ENCODE measurements around the gene PCYOX1L.

The PCYOX1L gene

DNA sequence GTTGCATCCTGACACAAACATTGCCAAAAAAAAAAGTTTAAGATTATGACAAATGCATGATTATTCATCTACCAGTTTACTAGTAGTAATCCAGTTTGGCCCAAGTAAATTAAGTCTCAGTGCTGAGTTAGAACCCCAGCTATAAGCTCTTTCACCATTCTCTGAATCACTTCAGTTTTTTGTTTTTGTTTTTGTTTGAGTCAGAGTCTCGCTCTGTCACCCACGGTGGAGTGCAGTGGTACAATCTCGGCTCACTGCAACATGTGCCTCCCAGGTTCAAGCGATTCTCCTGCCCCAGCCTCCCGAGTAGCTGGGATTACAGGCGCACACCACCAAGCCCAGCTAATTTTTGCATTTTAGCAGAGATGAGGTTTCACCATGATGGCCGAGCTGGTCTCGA is 1.5 kb upstream of the PCYOX1L start:
- Histone ChIP-seq H3K4me3 (ENCODE audit: low read length in 2 of 2) (no peak overlapping the region), H3K27ac (ENCODE audit: low read length) (no peak overlapping the region), H3K36me3 (ENCODE audit: control insufficient read depth in 2 of 2, insufficient read depth in 2 of 2, low read length in 2 of 2) (peaks cover 0 to 12% of the 10 kb centered on the region in 2 donors), H3K9ac (ENCODE audit: low read length in 2 of 2) (no peak overlapping the region), H3K27me3 (ENCODE audit: control insufficient read depth in 1 of 2, insufficient read depth in 2 of 2, low read length in 2 of 2) (no peaks in the 10 kb centered on the region), H3K9me3 (ENCODE audit: control insufficient read depth in 2 of 2, low read length in 2 of 2) (no peaks in the 10 kb centered on the region), H3K4me1 (ENCODE audit: control insufficient read depth, insufficient read depth, low read length) (peaks cover 13% of the 10 kb centered on the region)

DNA sequence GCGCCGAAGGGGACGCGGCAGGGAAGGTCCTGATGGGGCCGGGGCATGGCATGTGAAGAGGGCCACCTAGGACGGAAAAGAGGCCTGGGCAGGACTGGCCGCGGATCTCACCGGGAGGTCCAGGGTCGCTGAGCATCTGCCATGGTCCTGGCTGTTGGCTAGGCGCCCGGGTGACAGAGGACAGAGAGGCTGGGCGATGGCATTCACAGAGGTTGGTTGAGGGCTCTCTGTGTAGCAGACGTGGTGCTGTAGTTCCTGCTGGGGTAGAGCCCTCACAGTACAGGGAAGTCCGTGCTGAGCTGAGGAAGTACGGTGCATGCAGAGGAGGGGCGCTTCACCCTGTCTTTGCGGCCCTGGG is 427 bp downstream of the PCYOX1L start:
- Histone ChIP-seq H3K4me3 (ENCODE audit: low read length in 2 of 2) (peak overlapping the region; percentile 65 to 80), H3K27ac (ENCODE audit: low read length) (peak overlapping the region; percentile 11), H3K9ac (ENCODE audit: low read length in 2 of 2) (peak overlapping the region; percentile 55 to 71), H3K36me3 (ENCODE audit: control insufficient read depth in 2 of 2, insufficient read depth in 2 of 2, low read length in 2 of 2) (peaks cover 0 to 7% of the 10 kb centered on the region in 2 donors), H3K4me1 (ENCODE audit: control insufficient read depth, insufficient read depth, low read length) (peaks cover 13% of the 10 kb centered on the region), H3K9me3 (ENCODE audit: control insufficient read depth in 2 of 2, low read length in 2 of 2) (no peaks in the 10 kb centered on the region), H3K27me3 (ENCODE audit: control insufficient read depth in 1 of 2, insufficient read depth in 2 of 2, low read length in 2 of 2) (no peaks in the 10 kb centered on the region)

DNA sequence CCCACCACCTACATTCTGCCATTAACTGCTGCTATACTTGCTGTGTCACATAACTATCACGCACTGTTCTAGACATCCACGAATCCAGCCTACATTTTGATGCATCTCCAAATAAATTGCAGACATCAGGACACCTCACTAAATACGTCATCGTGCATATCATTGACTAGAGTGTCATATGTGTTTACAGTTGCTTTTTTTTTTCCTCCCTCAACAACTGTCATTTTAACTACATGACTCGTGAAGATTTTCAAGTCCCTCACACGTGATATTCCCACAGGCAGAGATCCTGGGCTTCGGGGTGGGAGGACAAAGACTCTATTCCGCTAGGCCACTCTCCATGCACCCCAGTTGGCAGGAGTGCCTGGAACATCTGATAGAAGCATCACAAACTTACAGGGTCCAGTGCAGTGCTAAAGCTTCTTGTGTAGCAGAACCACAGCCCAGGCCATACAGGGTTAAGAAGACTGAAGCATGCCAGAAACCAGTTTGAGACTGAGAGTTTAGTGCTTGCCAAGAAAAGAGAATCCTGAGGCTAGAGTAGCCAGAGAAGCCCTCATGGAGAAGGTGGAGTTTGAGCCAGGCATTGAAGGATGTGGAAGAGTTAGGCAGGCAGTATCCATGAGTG is 1.1 kb downstream of the PCYOX1L start:
- no peak overlapping the region for H3K9ac ChIP-seq (ENCODE audit: low read length in 2 of 2)
- no peak overlapping the region for H3K4me3 ChIP-seq (ENCODE audit: low read length in 2 of 2)
- H3K9me3 ChIP-seq (ENCODE audit: control insufficient read depth in 2 of 2, low read length in 2 of 2): no peaks in the 10 kb centered on the region
- H3K27me3 ChIP-seq (ENCODE audit: control insufficient read depth in 1 of 2, insufficient read depth in 2 of 2, low read length in 2 of 2): no peaks in the 10 kb centered on the region
- peaks cover 13% of the 10 kb centered on the region for H3K4me1 ChIP-seq (ENCODE audit: control insufficient read depth, insufficient read depth, low read length)
- H3K27ac ChIP-seq (ENCODE audit: low read length): no peak overlapping the region
- H3K36me3 ChIP-seq (ENCODE audit: control insufficient read depth in 2 of 2, insufficient read depth in 2 of 2, low read length in 2 of 2): peaks cover 0 to 6% of the 10 kb centered on the region in 2 donors

DNA sequence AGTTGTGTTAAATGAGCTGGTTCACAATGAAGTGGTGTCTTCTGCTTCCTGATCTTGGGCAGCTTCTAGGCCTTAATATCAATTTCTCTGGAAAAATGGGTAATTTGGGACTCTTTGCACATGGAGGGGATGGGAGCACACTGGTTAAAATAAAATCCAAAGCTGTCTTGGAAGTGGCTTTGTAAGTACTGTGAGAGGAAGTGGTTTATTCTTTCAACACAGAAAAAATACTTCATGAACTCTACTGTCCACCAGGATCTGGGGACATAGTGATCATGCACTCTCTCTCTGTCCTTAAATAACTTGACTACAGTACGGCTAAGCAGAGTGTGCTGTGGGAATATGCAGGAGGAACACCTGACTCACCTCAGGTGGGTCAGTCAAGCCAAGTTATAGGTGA is 2.4 kb downstream of the PCYOX1L start:
- H3K27me3 ChIP-seq (ENCODE audit: control insufficient read depth in 1 of 2, insufficient read depth in 2 of 2, low read length in 2 of 2): no peaks in the 10 kb centered on the region
- peaks cover 0 to under 1% of the 10 kb centered on the region in 2 donors for H3K36me3 ChIP-seq (ENCODE audit: control insufficient read depth in 2 of 2, insufficient read depth in 2 of 2, low read length in 2 of 2)
- H3K4me1 ChIP-seq (ENCODE audit: control insufficient read depth, insufficient read depth, low read length): peaks cover 13% of the 10 kb centered on the region
- no peak overlapping the region for H3K27ac ChIP-seq (ENCODE audit: low read length)
- no peak overlapping the region for H3K4me3 ChIP-seq (ENCODE audit: low read length in 2 of 2)
- H3K9me3 ChIP-seq (ENCODE audit: control insufficient read depth in 2 of 2, low read length in 2 of 2): no peaks in the 10 kb centered on the region
- H3K9ac ChIP-seq (ENCODE audit: low read length in 2 of 2): no peak overlapping the region

DNA sequence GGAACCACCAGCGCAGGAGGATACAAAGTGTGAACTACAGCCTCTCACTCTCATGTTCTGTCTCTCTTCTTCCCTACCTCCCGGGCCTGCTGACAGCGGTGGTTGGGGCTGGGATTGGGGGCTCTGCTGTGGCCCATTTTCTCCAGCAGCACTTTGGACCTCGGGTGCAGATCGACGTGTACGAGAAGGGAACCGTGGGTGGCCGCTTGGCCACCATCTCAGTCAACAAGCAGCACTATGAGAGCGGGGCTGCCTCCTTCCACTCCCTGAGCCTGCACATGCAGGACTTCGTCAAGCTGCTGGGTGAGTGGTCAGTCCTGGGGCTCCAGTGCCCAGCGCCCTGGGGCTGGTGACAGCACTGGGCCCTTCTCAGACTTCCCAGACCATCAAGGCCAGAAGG is 4.7 kb downstream of the PCYOX1L start:
- Histone ChIP-seq H3K9ac (ENCODE audit: low read length in 2 of 2) (no peak overlapping the region), H3K4me3 (ENCODE audit: low read length in 2 of 2) (no peak overlapping the region), H3K4me1 (ENCODE audit: control insufficient read depth, insufficient read depth, low read length) (peaks cover 16% of the 10 kb centered on the region), H3K36me3 (ENCODE audit: control insufficient read depth in 2 of 2, insufficient read depth in 2 of 2, low read length in 2 of 2) (no peaks in the 10 kb centered on the region), H3K27me3 (ENCODE audit: control insufficient read depth in 1 of 2, insufficient read depth in 2 of 2, low read length in 2 of 2) (no peaks in the 10 kb centered on the region), H3K27ac (ENCODE audit: low read length) (no peak overlapping the region), H3K9me3 (ENCODE audit: control insufficient read depth in 2 of 2, low read length in 2 of 2) (no peaks in the 10 kb centered on the region)

DNA sequence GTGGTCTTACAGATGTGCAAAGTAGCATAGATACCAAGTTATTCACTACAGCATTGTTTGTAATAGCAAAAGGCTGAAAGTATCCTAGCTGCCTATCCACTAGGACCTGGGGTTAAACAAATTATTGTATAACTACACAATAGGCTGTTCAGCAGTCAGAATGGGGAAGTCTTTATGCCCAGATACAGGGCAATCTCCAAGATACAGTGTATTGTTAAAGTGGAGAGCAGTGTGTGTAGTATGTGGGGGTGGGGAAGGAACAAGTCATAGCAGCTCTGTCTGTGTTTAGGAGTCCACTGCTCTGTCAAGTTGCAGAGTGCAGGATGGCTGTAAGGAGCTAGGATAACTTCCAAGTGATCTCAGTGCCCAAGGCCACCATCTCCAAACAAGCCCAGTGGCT is 5.5 kb downstream of the PCYOX1L start:
- H3K4me1 ChIP-seq (ENCODE audit: control insufficient read depth, insufficient read depth, low read length): peaks cover 19% of the 10 kb centered on the region
- H3K4me3 ChIP-seq (ENCODE audit: low read length in 2 of 2): no peak overlapping the region
- no peaks in the 10 kb centered on the region for H3K27me3 ChIP-seq (ENCODE audit: control insufficient read depth in 1 of 2, insufficient read depth in 2 of 2, low read length in 2 of 2)
- no peak overlapping the region for H3K9ac ChIP-seq (ENCODE audit: low read length in 2 of 2)
- H3K36me3 ChIP-seq (ENCODE audit: control insufficient read depth in 2 of 2, insufficient read depth in 2 of 2, low read length in 2 of 2): no peaks in the 10 kb centered on the region
- no peak overlapping the region for H3K27ac ChIP-seq (ENCODE audit: low read length)
- no peaks in the 10 kb centered on the region for H3K9me3 ChIP-seq (ENCODE audit: control insufficient read depth in 2 of 2, low read length in 2 of 2)

DNA sequence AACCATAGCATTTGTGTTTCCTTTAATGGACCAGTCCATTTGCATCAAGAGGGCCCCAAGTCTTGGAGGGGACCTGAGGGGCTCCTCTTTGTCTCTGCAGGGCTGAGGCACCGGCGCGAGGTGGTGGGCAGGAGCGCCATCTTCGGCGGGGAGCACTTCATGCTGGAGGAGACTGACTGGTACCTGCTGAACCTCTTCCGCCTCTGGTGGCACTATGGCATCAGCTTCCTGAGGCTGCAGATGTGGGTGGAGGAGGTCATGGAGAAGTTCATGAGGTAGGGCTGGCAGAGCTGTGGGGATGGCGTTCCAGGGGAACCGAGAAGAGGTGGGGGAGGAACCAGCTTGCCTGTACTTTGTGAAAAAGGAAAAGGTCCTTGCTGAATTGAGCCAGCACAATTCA is 6.1 kb downstream of the PCYOX1L start:
- Histone ChIP-seq H3K4me1 (ENCODE audit: control insufficient read depth, insufficient read depth, low read length) (peaks cover 16% of the 10 kb centered on the region), H3K27ac (ENCODE audit: low read length) (no peak overlapping the region)

DNA sequence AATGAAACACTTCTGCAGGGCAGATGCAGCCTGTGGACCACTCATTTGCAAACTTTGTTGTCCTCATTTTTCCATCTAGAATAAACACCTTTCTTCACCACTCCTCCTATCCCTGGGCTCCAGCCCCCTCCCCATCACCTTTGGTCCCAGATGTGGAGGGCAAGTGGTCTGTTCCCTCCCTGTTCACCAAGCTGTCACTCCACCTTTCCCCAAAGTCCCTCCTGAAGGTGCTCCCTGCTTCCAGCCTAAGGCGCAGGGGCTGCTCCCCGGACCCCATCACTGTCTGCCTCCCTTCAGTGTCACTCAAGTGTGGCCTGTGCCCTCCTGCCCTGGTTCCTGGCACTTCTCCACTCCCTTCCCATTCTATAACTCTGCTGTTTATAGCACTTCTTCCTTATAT is 6.9 kb downstream of the PCYOX1L start:
- Histone ChIP-seq H3K27ac (ENCODE audit: low read length) (no peak overlapping the region), H3K9ac (ENCODE audit: low read length in 2 of 2) (no peak overlapping the region), H3K27me3 (ENCODE audit: control insufficient read depth in 1 of 2, insufficient read depth in 2 of 2, low read length in 2 of 2) (no peaks in the 10 kb centered on the region), H3K9me3 (ENCODE audit: control insufficient read depth in 2 of 2, low read length in 2 of 2) (no peaks in the 10 kb centered on the region), H3K4me1 (ENCODE audit: control insufficient read depth, insufficient read depth, low read length) (peaks cover 16% of the 10 kb centered on the region), H3K36me3 (ENCODE audit: control insufficient read depth in 2 of 2, insufficient read depth in 2 of 2, low read length in 2 of 2) (no peaks in the 10 kb centered on the region), H3K4me3 (ENCODE audit: low read length in 2 of 2) (no peak overlapping the region)

More for the DNA sequence above, 6.1 kb downstream of the PCYOX1L start:
- Histone ChIP-seq H3K36me3 (ENCODE audit: control insufficient read depth in 2 of 2, insufficient read depth in 2 of 2, low read length in 2 of 2) (no peaks in the 10 kb centered on the region), H3K27me3 (ENCODE audit: control insufficient read depth in 1 of 2, insufficient read depth in 2 of 2, low read length in 2 of 2) (no peaks in the 10 kb centered on the region), H3K4me3 (ENCODE audit: low read length in 2 of 2) (no peak overlapping the region), H3K9me3 (ENCODE audit: control insufficient read depth in 2 of 2, low read length in 2 of 2) (no peaks in the 10 kb centered on the region), H3K9ac (ENCODE audit: low read length in 2 of 2) (no peak overlapping the region)

DNA sequence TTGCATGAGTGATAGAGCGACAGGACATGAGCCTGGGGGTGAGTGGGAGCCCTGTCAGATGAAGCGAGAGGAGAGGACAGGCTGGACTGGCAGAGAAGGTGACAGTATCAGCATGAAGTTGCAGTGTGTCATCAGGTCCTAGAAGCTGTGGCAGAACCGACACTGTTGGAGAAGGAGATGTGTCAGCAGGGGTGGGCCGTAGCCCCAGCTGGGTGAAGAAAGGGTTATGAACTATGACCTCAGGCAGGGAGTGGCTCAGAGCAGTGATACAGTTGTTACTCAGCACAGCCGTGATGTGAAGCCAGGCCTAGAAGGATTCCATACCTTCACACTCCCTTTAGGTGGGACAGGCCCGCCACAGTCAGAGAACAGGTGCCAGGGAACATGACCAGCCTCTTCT is 7.6 kb downstream of the PCYOX1L start:
- Histone ChIP-seq H3K4me1 (ENCODE audit: control insufficient read depth, insufficient read depth, low read length) (peaks cover 16% of the 10 kb centered on the region), H3K27me3 (ENCODE audit: control insufficient read depth in 1 of 2, insufficient read depth in 2 of 2, low read length in 2 of 2) (no peaks in the 10 kb centered on the region), H3K9me3 (ENCODE audit: control insufficient read depth in 2 of 2, low read length in 2 of 2) (no peaks in the 10 kb centered on the region), H3K27ac (ENCODE audit: low read length) (no peak overlapping the region), H3K36me3 (ENCODE audit: control insufficient read depth in 2 of 2, insufficient read depth in 2 of 2, low read length in 2 of 2) (no peaks in the 10 kb centered on the region), H3K4me3 (ENCODE audit: low read length in 2 of 2) (no peak overlapping the region), H3K9ac (ENCODE audit: low read length in 2 of 2) (peak overlapping the region in 1 of 2 donors; percentile 29)

DNA sequence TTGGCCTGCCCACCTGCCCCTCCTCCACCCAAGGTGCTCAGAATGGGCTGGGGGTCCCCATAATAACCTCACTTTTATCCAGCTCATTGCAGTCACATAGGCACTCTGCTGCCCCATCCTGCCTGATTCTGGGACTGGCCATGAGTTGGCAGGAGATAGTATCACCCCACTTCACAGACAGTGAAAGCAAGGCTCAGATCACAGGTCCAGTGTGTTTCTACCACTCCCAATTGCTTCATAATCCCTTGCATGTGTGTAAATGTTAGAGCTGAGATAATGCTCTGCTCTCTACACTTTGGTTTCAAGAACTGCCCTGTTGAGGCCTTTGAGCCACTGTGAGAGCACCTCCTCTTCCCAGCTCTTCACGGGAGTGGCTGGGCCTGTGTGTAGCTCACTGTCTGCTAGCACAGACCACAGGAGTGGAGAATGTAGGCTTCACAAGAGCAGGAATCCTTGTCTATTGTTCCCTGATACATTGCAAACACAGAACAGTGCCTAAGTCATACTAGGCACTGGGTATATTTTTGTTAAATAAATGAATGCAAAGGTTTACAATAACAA is 8.4 kb downstream of the PCYOX1L start:
- H3K9me3 ChIP-seq (ENCODE audit: control insufficient read depth in 2 of 2, low read length in 2 of 2): no peaks in the 10 kb centered on the region
- no peak overlapping the region for H3K4me3 ChIP-seq (ENCODE audit: low read length in 2 of 2)
- H3K27ac ChIP-seq (ENCODE audit: low read length): no peak overlapping the region
- H3K4me1 ChIP-seq (ENCODE audit: control insufficient read depth, insufficient read depth, low read length): peaks cover 23% of the 10 kb centered on the region
- H3K36me3 ChIP-seq (ENCODE audit: control insufficient read depth in 2 of 2, insufficient read depth in 2 of 2, low read length in 2 of 2): no peaks in the 10 kb centered on the region
- H3K27me3 ChIP-seq (ENCODE audit: control insufficient read depth in 1 of 2, insufficient read depth in 2 of 2, low read length in 2 of 2): no peaks in the 10 kb centered on the region
- no peak overlapping the region for H3K9ac ChIP-seq (ENCODE audit: low read length in 2 of 2)

DNA sequence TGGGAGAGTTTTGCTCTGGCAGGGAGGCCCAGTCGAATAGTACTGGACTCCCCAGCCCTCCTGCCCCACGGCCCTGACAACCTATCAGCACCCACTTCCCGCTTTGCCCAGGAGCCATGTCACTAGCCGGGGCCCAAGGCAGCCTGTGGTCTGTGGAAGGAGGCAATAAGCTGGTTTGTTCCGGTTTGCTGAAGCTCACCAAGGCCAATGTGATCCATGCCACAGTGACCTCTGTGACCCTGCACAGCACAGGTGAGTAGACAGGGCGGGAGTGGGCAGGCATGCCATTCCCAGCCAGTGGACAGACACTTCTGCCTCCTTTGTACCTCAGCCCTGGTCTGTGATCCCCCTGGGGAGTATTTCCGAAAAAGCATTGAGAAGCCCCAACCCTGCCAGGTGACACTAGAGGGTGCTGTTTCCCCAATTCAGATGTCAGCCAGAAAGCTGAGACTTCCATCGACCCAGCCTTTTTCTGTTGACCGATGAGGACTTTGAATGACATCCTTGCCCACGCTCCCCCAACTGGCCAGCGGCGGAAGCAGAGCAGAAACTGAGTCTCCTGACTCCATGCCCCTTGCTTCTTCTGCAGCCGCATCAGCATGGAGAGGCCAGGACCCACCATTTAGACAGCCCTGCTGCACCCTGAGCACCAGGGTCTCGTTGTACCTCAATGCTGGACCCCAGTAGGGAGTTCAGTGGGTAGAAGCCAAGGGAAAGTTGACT is 9.6 kb downstream of the PCYOX1L start:
- H3K27ac ChIP-seq (ENCODE audit: low read length): peak overlapping the region; percentile 70

More for the DNA sequence above, 9.6 kb downstream of the PCYOX1L start:
- Histone ChIP-seq H3K4me3 (ENCODE audit: low read length in 2 of 2) (peak overlapping the region; percentile 49 to 68), H3K9ac (ENCODE audit: low read length in 2 of 2) (peak overlapping the region; percentile 62 to 64), H3K4me1 (ENCODE audit: control insufficient read depth, insufficient read depth, low read length) (peaks cover 34% of the 10 kb centered on the region), H3K9me3 (ENCODE audit: control insufficient read depth in 2 of 2, low read length in 2 of 2) (no peaks in the 10 kb centered on the region), H3K36me3 (ENCODE audit: control insufficient read depth in 2 of 2, insufficient read depth in 2 of 2, low read length in 2 of 2) (no peaks in the 10 kb centered on the region), H3K27me3 (ENCODE audit: control insufficient read depth in 1 of 2, insufficient read depth in 2 of 2, low read length in 2 of 2) (no peaks in the 10 kb centered on the region)

All from stomach smooth muscle (tissue), 2 donors.